Karpas-422 (cell line): ENCODE measurements around the gene WFIKKN2. TPM values are rescaled to one million over a fixed set of nuclear protein-coding genes. Genes with fewer than 3 reads are reported as not detected.

ENCODE experiments used
- DNase-seq: peaks from one replicate; pipeline ENCODE4 v3.0.0-alpha.2; 2015
- H2AFZ ChIP-seq: fragments of 200-600 bp; sonication (generic); 2 replicates; pipeline ENCODE4 v1.6.1; 2014; ENCODE audit warnings: antibody characterized with exemption, low read length, mixed read lengths
- H3K27ac ChIP-seq: fragments of 200-600 bp; sonication (generic); 2 replicates; pipeline ENCODE4 v1.5.1; 2014; ENCODE audit warnings: mild to moderate bottlenecking, low read length, moderate library complexity
- H3K27me3 ChIP-seq: fragments of 200-600 bp; sonication (generic); 2 replicates; pipeline ENCODE4 v1.6.1; 2014; ENCODE audit warnings: low read length, mixed read lengths
- H3K36me3 ChIP-seq: fragments of 200-600 bp; sonication (generic); 2 replicates; pipeline ENCODE4 v1.6.1; 2014; ENCODE audit warnings: low read length, mixed read lengths; ENCODE audit not compliant: insufficient read depth
- H3K4me1 ChIP-seq: fragments of 200-600 bp; sonication (generic); 2 replicates; pipeline ENCODE4 v1.6.1; 2014; ENCODE audit warnings: mild to moderate bottlenecking, low read length, mixed read lengths
- H3K4me2 ChIP-seq: fragments of 200-600 bp; sonication (generic); 2 replicates; pipeline ENCODE4 v1.6.1; 2014; ENCODE audit warnings: low read length, low read depth, mild to moderate bottlenecking; ENCODE audit not compliant: poor library complexity, severe bottlenecking
- H3K4me3 ChIP-seq: fragments of 200-600 bp; sonication (generic); 2 replicates; pipeline ENCODE4 v1.5.1; 2014; ENCODE audit warnings: mild to moderate bottlenecking, antibody characterized with exemption, low read length, mixed read lengths
- H3K79me2 ChIP-seq: fragments of 200-600 bp; sonication (generic); 2 replicates; pipeline ENCODE4 v1.6.1; 2014; ENCODE audit warnings: mild to moderate bottlenecking, low read length, mixed read lengths
- H3K9ac ChIP-seq: fragments of 200-600 bp; sonication (generic); 2 replicates; pipeline ENCODE4 v1.6.0; 2014; ENCODE audit warnings: low read length
- H3K9me2 ChIP-seq: fragments of 200-600 bp; sonication (generic), shearing (Covaris generic); replicated peaks from 2 replicates; pipeline ENCODE4 v1.6.0; 2014; ENCODE audit warnings: mild to moderate bottlenecking, low read length, moderate library complexity; ENCODE audit not compliant: insufficient read depth
- H3K9me3 ChIP-seq: fragments of 300-700, 200-600 bp; sonication (generic); 2 replicates; pipeline ENCODE4 v1.6.1; 2014; ENCODE audit warnings: low read length, mixed read lengths
- H4K20me1 ChIP-seq: fragments of 200-600 bp; sonication (generic); 2 replicates; pipeline ENCODE4 v1.6.1; 2014; ENCODE audit warnings: mild to moderate bottlenecking, antibody characterized with exemption, low read length, low read depth; ENCODE audit not compliant: insufficient read depth
- total RNA-seq: library from RNA; depleted of rRNA; stranded (reverse); fragments of >200 nt; shearing (Covaris generic); gene quantifications from 2 replicates; pipeline ENCODE4 v1.2.3, GENCODE V29; 2014; ENCODE audit warnings: low replicate concordance

WFIKKN2 gene
- total RNA-seq, 1 experiment from 2014 or later, result not detected

- H3K9me3 ChIP-seq, result no peaks in the 10 kb centered on the region
- H3K27ac ChIP-seq, result no peak overlapping the region
- no peaks in the 10 kb centered on the region for H4K20me1 ChIP-seq
- no peaks in the 10 kb centered on the region for H3K4me1 ChIP-seq
- no peak overlapping the region for H3K4me3 ChIP-seq
- no peak overlapping the region for H3K4me2 ChIP-seq
- no peaks in the 10 kb centered on the region for H3K36me3 ChIP-seq
- no peaks in the 10 kb centered on the region for H3K9me2 ChIP-seq
- no peaks in the 10 kb centered on the region for H3K27me3 ChIP-seq
- H2AFZ ChIP-seq, result no peak overlapping the region
- no peaks in the 10 kb centered on the region for H3K79me2 ChIP-seq
- no peak for DNase-seq
- no peak overlapping the region for H3K9ac ChIP-seq
Observed at GRCh38 chr17:50834429-50835300, 721 bp upstream of the WFIKKN2 start.

DNA sequence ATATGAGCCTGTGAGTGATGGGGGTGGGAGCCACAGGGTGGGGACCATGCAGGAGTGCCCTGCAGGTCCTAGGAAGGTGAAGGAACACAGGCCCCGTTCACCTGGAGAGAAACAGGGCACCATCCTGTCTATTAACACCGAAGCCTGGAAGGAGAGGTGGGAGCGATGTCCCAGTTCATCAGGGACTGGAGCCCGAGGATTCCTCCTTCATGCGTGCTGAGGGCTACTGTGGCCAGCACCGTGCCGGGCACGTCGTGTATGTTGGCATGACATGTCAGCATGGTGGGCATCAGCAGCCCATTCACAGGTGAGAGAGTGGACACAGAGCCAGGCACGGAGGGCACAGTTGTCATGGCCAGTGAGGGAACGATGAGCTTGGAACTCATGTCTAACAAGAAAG lies 1.4 kb downstream of the WFIKKN2 start:
- H3K9ac ChIP-seq, result no peak overlapping the region
- no peaks in the 10 kb centered on the region for H3K4me1 ChIP-seq
- H3K79me2 ChIP-seq, result no peaks in the 10 kb centered on the region
- no peaks in the 10 kb centered on the region for H4K20me1 ChIP-seq
- no peak overlapping the region for H2AFZ ChIP-seq
- H3K9me3 ChIP-seq, result no peaks in the 10 kb centered on the region
- no peak overlapping the region for H3K4me2 ChIP-seq
- H3K27me3 ChIP-seq, result no peaks in the 10 kb centered on the region
- no peaks in the 10 kb centered on the region for H3K36me3 ChIP-seq
- H3K9me2 ChIP-seq, result no peaks in the 10 kb centered on the region
- no peak overlapping the region for H3K27ac ChIP-seq
- no peak overlapping the region for H3K4me3 ChIP-seq
- DNase-seq, result no peak

DNA sequence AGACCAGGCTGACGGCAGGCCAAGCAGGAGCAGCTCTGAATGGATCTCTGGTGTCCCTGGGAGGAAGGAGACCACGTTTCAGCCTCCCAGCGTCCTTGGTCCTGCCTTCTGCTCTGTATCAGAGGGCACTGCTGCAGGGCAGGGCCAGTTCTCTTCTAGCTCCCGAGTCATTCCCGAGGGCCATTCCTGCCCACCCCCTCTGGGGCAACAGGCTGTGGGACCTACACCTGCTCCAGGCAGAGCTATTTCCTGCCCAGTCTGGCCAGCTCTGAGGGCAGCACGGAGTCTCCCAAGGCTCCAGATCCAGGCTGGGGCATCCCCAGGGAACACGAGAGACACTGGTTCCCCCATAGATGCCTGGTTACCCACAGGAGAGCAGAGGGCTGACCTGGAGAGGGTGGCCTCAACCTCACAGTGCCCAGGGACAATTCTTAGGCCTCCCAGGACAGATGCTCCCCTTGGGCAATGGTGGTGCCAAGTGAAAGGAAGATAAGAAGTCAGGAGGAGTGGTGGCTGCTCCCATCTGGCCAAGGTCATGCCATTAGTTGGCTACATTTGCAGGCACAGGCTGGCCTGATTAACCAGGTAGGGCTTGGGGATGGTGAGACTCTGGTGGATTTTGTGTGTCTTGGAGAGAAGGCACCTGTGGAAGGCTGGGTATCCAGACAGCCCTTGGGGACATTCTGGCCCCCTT lies 2.0 kb downstream of the WFIKKN2 start:
- no peaks in the 10 kb centered on the region for H4K20me1 ChIP-seq
- H3K4me3 ChIP-seq, result no peak overlapping the region
- H3K9me2 ChIP-seq, result no peaks in the 10 kb centered on the region
- no peak overlapping the region for H2AFZ ChIP-seq
- H3K79me2 ChIP-seq, result no peaks in the 10 kb centered on the region
- no peak overlapping the region for H3K27ac ChIP-seq
- H3K4me1 ChIP-seq, result no peaks in the 10 kb centered on the region
- no peaks in the 10 kb centered on the region for H3K9me3 ChIP-seq
- H3K36me3 ChIP-seq, result no peaks in the 10 kb centered on the region
- no peak overlapping the region for H3K9ac ChIP-seq
- no peak overlapping the region for H3K4me2 ChIP-seq
- no peak for DNase-seq
- no peaks in the 10 kb centered on the region for H3K27me3 ChIP-seq

DNA sequence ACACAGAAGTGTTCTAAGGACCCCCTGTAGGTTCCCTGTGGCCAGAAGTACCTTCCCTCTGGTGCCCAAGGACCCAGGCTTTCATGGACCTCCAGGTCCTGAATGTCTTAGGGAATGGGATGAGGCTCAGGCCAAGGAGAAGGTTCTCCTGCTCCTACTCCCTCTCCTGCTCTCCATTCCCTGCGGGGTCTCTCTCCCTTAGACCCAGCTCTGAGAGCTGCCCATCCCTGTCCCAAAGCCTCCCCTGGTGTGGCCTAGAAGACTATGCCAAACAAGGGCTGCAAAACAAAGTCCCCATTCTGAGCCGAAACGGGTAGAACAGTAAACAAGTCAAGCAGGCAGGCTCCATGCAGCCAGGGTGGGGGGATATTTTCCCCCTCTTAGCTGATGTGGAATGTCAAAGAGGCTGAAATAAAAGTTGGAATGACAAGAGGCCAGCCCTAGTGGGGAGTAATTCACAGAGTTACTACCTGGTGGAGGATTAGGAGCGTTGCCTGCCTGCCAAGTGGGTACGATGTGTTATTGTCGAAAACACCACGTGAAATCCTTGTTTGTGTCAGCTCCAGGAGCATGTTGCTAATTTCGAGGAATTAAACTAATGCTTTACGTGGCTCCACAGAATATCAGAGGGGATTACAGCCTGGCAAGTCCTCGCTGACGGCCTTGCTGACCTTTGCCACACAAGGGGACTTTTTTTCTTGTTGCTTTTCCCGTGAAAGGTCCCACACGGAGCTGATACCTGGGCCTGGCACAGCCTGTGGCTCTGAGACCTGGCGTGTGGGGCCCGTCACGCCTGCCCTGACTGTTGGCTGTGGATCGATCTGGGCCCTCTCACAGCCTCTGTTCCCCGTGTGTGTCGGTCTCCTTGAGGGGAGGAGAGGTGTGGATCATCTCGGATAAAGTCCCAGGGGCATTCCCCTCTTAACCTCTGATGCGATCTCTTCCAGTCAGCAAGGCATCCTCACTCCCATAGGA lies 2.9 kb downstream of the WFIKKN2 start:
- Histone ChIP-seq H3K79me2 (no peaks in the 10 kb centered on the region), H2AFZ (no peak overlapping the region), H3K27me3 (no peaks in the 10 kb centered on the region), H4K20me1 (no peaks in the 10 kb centered on the region), H3K9me3 (no peaks in the 10 kb centered on the region), H3K9ac (no peak overlapping the region), H3K4me2 (no peak overlapping the region), H3K36me3 (no peaks in the 10 kb centered on the region), H3K4me1 (no peaks in the 10 kb centered on the region), H3K27ac (no peak overlapping the region), H3K9me2 (no peaks in the 10 kb centered on the region), H3K4me3 (no peak overlapping the region)
- no peak for DNase-seq

DNA sequence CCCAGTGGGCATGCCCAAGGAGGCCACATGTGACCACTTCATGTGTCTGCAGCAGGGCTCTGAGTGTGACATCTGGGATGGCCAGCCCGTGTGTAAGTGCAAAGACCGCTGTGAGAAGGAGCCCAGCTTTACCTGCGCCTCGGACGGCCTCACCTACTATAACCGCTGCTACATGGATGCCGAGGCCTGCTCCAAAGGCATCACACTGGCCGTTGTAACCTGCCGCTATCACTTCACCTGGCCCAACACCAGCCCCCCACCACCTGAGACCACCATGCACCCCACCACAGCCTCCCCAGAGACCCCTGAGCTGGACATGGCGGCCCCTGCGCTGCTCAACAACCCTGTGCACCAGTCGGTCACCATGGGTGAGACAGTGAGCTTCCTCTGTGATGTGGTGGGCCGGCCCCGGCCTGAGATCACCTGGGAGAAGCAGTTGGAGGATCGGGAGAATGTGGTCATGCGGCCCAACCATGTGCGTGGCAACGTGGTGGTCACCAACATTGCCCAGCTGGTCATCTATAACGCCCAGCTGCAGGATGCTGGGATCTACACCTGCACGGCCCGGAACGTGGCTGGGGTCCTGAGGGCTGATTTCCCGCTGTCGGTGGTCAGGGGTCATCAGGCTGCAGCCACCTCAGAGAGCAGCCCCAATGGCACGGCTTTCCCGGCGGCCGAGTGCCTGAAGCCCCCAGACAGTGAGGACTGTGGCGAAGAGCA lies 4.4 kb downstream of the WFIKKN2 start:
- Histone ChIP-seq H2AFZ (no peak overlapping the region), H3K27me3 (no peaks in the 10 kb centered on the region), H4K20me1 (no peaks in the 10 kb centered on the region), H3K27ac (no peak overlapping the region), H3K4me3 (no peak overlapping the region), H3K4me1 (no peaks in the 10 kb centered on the region), H3K9me2 (no peaks in the 10 kb centered on the region), H3K79me2 (no peaks in the 10 kb centered on the region), H3K36me3 (no peaks in the 10 kb centered on the region), H3K4me2 (no peak overlapping the region), H3K9me3 (no peaks in the 10 kb centered on the region), H3K9ac (no peak overlapping the region)
- DNase-seq, result no peak

GRCh38 chr17:50840311-50840851 lies 5.0 kb downstream of the WFIKKN2 start:
- H3K4me1 ChIP-seq, result no peaks in the 10 kb centered on the region
- H3K9me2 ChIP-seq, result no peaks in the 10 kb centered on the region
- no peak for DNase-seq

GRCh38 chr17:50841277-50841948 lies 6.0 kb downstream of the WFIKKN2 start:
- no peak overlapping the region for H2AFZ ChIP-seq
- H3K4me1 ChIP-seq, result no peaks in the 10 kb centered on the region
- H3K9me2 ChIP-seq, result no peaks in the 10 kb centered on the region
- H3K27ac ChIP-seq, result no peak overlapping the region
- H3K9ac ChIP-seq, result no peak overlapping the region
- no peak overlapping the region for H3K4me3 ChIP-seq
- DNase-seq, result no peak
- no peaks in the 10 kb centered on the region for H3K79me2 ChIP-seq
- no peak overlapping the region for H3K4me2 ChIP-seq
- no peaks in the 10 kb centered on the region for H3K36me3 ChIP-seq
- no peaks in the 10 kb centered on the region for H3K9me3 ChIP-seq
- H3K27me3 ChIP-seq, result no peaks in the 10 kb centered on the region
- no peaks in the 10 kb centered on the region for H4K20me1 ChIP-seq

More at GRCh38 chr17:50840311-50840851, 5.0 kb downstream of the WFIKKN2 start:
- no peak overlapping the region for H2AFZ ChIP-seq
- no peaks in the 10 kb centered on the region for H4K20me1 ChIP-seq
- H3K4me3 ChIP-seq, result no peak overlapping the region
- H3K4me2 ChIP-seq, result no peak overlapping the region
- no peaks in the 10 kb centered on the region for H3K27me3 ChIP-seq
- no peak overlapping the region for H3K9ac ChIP-seq
- H3K36me3 ChIP-seq, result no peaks in the 10 kb centered on the region
- H3K79me2 ChIP-seq, result no peaks in the 10 kb centered on the region
- no peaks in the 10 kb centered on the region for H3K9me3 ChIP-seq
- no peak overlapping the region for H3K27ac ChIP-seq
